GM04503 (cell line): Measurements from ENCODE around the gene DSCAML1.

Experiments used
- DNase-seq: peaks from one replicate; pipeline ENCODE4 v3.0.0-alpha.2; 2012; ENCODE audit warnings: low read depth

Gene DSCAML1

GRCh38 chr11:117796872-117797529 is at the start of gene DSCAML1:
Gene DSCAML1 (minus strand): TSS chr11:117797216. CDS start chr11:117797079, 137 bp downstream.
- DNase-seq: no peak

DNA sequence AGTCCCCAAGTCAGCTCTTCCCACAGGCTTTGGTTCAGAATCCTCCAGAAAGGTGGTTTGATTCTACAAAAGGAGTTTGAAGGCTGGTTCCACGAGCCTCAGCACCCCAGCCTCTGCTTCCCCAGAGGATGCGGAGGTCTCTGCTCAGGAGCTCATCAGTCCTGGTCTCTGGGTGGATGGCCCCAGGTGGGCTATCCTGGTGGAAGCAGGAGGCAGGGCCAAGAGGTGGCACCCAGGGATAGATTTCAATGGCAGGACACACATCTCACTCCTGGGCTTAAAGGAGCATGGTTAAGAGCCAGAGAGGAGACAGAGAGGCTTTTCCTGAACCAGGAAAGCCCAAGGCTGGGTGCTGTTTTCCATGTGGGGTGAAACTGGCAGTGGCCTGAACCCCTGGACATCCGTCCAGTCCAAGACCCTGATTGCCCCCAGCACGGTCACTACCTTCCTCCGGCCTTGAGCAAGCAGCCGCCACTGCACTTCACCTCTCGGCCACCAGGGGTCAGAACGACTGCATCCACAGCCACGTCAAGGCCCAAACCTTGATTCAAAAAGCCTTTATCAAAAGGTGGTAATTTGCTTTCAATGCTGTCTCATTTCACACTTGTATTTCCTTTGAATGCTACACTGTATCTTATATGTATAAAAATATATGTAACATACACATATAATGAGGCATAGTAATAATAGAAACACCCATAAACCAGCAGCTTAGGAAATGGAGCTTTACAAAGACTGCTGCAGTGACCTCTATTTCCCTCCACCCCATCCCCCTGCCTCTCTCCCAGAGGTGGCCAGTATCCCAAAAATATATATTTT is 46.9 kb upstream of the DSCAML1 start:
- DNase-seq: peak; percentile 1

DNA sequence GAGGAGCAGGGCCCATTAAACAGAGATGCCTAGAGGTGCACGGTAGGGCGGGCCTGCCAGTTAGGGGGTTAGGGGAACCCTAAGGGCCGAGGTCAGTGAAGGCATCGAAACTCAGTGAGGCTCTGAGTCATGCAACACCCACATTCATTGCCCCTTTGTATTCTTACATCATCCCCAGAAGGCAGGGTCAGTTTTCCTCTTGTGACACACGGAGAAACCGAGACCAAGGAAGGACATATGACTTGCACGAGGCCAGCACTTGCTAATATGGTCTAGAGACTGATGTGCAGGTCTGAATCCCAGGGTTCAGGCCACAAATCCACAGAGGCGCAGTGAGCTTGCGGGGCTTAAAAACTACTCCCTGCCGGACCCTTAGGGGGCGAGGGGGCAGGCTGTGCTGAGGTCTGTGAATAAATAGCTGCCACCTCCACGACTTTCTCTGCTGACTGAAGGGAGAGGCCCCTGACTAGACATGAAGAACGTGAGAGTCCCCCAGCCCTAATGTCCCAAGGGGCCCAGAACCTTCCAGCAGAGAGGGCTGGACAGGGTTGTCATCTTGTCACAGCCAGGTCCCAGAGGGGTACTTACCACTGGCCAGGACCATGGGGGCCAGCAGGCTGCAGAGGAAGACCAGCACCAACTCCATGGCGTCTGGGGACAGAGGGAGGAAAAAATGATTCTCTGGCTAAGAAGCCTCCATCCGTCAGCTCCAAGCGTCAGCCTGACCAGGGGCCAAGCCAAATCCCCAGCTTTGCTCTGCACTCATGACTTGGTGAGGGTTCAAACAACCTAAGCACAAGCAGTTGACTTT is 45.3 kb upstream of the DSCAML1 start:
- no peak for DNase-seq

GRCh38 chr11:117841551-117842031 is 44.6 kb upstream of the DSCAML1 start:
- DNase-seq: no peak

DNA sequence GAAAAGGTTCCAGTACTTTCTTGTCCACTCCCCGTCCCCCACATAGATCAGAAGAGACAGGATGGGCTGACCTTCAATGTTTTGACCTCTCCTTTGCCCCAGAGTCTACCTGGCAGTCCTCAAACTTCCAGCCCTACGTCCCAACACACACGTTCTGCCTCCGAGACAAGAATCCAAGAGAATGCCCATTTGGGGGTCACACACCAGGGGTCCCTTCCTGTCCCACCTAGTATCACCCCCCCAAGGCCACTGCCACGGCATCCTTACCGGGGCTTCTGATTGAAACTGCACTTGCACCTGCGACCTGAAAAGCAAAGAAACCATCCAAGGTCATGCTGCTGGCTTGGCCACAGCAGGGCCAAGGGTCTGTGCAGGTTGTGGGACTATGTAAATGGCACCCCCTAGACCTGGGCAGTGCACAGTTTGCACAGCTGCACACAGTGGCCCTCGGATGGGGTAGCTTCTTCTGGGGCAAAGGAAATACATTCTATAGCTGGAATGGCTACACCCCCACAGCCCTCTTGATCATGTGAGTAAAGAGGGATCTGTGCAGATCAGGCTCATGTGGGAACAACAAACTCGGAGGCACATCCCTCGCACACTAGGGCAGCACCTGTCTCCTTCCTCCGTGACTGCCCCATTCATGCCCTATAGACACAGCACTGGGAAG is 44.0 kb upstream of the DSCAML1 start:
- no peak for DNase-seq

GRCh38 chr11:117839936-117840813 is 43.2 kb upstream of the DSCAML1 start:
- no peak for DNase-seq

- no peak for DNase-seq
These were observed 42.4 kb upstream of the DSCAML1 start for GRCh38 chr11:117839380-117839881.

DNA sequence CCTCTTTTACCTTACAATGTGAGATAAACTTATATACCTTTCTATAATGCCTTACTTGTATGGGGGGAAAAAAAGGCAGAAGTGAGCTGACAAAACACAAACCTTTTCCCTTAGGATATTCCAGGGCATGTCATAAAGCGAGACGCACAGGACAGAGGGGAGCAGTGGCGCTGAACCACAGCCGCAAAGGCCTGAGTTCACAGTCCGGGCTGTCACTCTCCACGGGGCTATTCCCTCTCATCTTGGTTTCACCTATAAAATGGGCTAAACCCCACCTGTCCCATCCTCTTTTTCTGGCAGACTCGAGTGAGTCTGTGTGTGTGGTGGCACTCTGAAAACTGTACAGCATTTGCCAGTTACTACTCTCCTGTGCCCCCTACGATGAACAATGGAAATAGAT is 41.9 kb upstream of the DSCAML1 start:
- no peak for DNase-seq

- no peak for DNase-seq
These were observed 40.8 kb upstream of the DSCAML1 start for GRCh38 chr11:117837791-117838190.

DNA sequence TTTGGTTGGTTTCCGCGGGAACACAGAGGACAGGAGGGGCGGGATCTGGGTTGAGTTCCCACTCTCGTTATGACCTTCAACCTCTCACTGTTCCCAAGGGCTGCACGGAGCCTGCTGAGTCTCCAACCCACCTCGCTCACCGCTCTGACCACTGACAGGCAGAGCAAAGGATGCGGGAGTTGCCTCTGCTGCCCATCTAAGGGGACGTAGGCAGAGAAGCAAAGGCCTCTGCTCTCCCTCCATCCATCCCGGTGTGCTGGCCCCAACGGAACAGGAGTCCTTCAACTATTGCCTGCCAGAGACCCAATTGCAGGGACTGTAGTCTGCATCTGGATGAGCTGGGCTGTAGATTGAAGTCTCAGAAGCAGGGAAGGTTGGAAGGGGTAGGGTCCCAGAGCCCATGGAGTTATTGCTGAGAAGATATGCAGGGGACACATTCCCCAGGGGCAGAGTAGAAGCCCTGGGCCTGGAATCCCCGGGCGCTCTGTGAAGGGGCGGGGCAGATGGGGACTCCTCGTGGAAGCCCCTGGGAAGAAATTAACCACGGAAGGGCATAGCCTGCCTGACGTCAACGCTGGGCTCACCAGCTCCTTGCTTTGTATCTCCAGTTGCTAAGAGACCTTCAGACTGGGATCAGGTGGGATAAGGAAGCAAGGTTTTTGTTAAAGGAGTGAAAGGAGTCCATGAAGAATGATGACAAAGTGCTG is 40.2 kb upstream of the DSCAML1 start:
- DNase-seq: no peak

- DNase-seq: no peak
These were observed 39.3 kb upstream of the DSCAML1 start for GRCh38 chr11:117836077-117836960.

DNA sequence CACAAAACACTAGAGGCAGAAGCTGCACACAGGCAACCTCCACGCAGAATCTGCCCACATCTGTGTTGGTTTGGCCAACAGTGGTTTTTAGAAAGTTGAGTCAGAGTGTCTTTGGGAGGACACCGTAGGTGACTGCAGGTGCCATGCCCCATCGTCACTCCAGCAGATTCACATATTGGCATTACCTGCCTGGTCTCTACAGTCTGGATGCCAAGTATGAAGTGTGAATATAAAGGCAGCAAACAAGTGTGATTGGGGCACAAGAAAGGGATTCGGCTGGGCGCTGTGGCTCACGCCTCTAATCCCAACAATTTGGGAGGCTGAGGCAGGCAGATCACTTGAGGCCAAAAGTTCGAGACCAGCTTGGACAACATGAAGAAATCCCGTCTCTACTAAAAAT is 38.6 kb upstream of the DSCAML1 start:
- DNase-seq: no peak

GRCh38 chr11:117834838-117835443 is 37.9 kb upstream of the DSCAML1 start:
- DNase-seq: no peak

- no peak for DNase-seq
These were observed 37.2 kb upstream of the DSCAML1 start for GRCh38 chr11:117834068-117834810.

GRCh38 chr11:117833401-117833891 is 36.4 kb upstream of the DSCAML1 start:
- no peak for DNase-seq

- no peak for DNase-seq
These were observed 35.5 kb upstream of the DSCAML1 start for GRCh38 chr11:117832511-117832910.

DNA sequence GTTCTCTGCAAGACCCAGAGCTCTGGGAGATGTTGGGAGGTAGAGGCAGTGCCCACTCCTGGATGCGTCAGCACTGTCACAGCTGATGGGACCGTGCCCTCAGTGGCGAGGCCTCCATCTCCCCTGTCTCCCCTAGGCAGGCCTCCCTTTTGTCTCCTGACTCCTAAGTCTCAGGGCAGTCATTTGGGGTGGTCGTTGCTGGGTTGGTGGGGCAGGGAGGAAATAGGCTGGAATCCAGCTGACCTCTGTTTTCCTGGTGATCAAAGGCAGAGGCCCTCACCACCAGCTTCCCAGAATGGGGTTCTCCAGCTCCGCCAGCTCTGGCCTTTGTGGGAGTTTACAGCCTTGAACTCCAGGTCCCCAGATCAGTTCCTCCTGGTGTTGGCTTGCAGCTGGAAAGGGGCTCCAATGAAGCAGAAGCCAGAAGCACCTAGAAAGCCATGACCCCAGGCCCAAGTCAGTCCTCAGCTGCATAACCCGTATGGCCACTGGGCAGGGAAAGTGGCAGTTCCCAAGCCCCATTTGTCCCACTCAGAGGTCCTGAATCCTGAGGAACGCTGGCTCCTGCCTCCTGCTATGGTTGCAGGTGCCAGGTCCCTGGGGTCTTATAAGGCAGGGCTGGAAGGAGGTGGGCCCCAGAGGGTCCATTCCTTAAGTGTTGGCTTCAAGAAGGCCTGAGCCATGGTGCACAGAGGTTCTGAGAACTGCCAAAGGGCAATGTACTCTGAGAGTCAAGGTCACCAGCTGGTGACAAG is 34.8 kb upstream of the DSCAML1 start:
- DNase-seq: no peak
